HEK293 (cell line): Measurements from ENCODE around the gene KAT2B.

Experiments
- CTCF ChIA-PET: fragments of 350-600 bp; formaldehyde crosslinking; extraction: SDS; loops from one replicate; lab custom pipeline; 2021; ENCODE audit warnings: antibody characterized with exemption; lab: Yijun Ruan, JAX
- POLR2A ChIA-PET: fragments of 300-600 bp; formaldehyde crosslinking; extraction: SDS; loops from one replicate; lab custom pipeline; 2020; ENCODE audit warnings: antibody characterized with exemption, inconsistent platforms; lab: Yijun Ruan, JAX
- H3K27ac ChIP-seq: fragments of 200-500 bp; sonication (Bioruptor generic); 2 replicates; pipeline ENCODE4 v1.5.1; 2014; ENCODE audit warnings: low read depth, low read length, control low read depth, inconsistent platforms; ENCODE audit errors: extremely low read depth
- H3K36me3 ChIP-seq, 2 experiments: fragments of 200-500 bp in 1 of 2; sonication (Bioruptor generic) in 1 of 2; 1 replicate in 1 of 2; 2 replicates in 1 of 2; pipeline ENCODE4 v1.5.1; 2014 to 2017; ENCODE audit warnings: inconsistent platforms in 2 of 2, low read length in 2 of 2; ENCODE audit not compliant: control insufficient read depth in 2 of 2, insufficient read depth in 1 of 2
- H3K4me1 ChIP-seq: fragments of 200-500 bp; sonication (Bioruptor generic); 2 replicates; pipeline ENCODE4 v1.5.1; 2014; ENCODE audit warnings: mild to moderate bottlenecking, low read length, inconsistent platforms; ENCODE audit not compliant: control insufficient read depth, insufficient read depth
- H3K4me3 ChIP-seq: 2 replicates; pipeline ENCODE4 v1.5.1; 2011; ENCODE audit warnings: low read depth, mild to moderate bottlenecking, control low read depth, low read length, moderate library complexity
- H3K9me3 ChIP-seq: fragments of 200-500 bp; sonication (Bioruptor generic); 2 replicates; pipeline ENCODE4 v1.5.1; 2014; ENCODE audit warnings: low read depth, low read length, inconsistent platforms; ENCODE audit not compliant: control insufficient read depth, insufficient read depth
- GFI1B ChIP-seq: fragments of 450-650 bp; formaldehyde crosslinking; IDR thresholded peaks from 2 replicates; pipeline ENCODE4 v1.5.1; 2016; ENCODE audit warnings: missing biosample characterization, missing genetic modification characterization
- KLF16 ChIP-seq: fragments of 450-650 bp; formaldehyde crosslinking; IDR thresholded peaks from 2 replicates; pipeline ENCODE4 v1.5.1; 2017; ENCODE audit warnings: missing biosample characterization, missing genetic modification characterization
- KLF7 ChIP-seq: fragments of 450-650 bp; formaldehyde crosslinking; IDR thresholded peaks from 2 replicates; pipeline ENCODE4 v1.5.1; 2016; ENCODE audit warnings: missing biosample characterization, missing genetic modification characterization, borderline replicate concordance
- MZF1 ChIP-seq: fragments of 450-650 bp; formaldehyde crosslinking; IDR thresholded peaks from 2 replicates; pipeline ENCODE4 v1.5.1; 2017; ENCODE audit warnings: missing biosample characterization, missing genetic modification characterization, borderline replicate concordance
- YY1 ChIP-seq: fragments of 450-650 bp; formaldehyde crosslinking; IDR thresholded peaks from 2 replicates; pipeline ENCODE4 v1.5.1; 2018; ENCODE audit warnings: missing biosample characterization, missing genetic modification characterization
- ZFHX2 ChIP-seq: fragments of 450-650 bp; formaldehyde crosslinking; conservative IDR thresholded peaks from 2 replicates; pipeline ENCODE4 v1.5.1; 2016; ENCODE audit warnings: missing biosample characterization, missing genetic modification characterization
- ZFP37 ChIP-seq: fragments of 450-650 bp; formaldehyde crosslinking; IDR thresholded peaks from 2 replicates; pipeline ENCODE4 v1.5.1; 2016; ENCODE audit warnings: missing biosample characterization, missing genetic modification characterization
- ZFP41 ChIP-seq: fragments of 450-650 bp; formaldehyde crosslinking; IDR thresholded peaks from 2 replicates; pipeline ENCODE4 v1.5.1; 2016; ENCODE audit warnings: missing biosample characterization, missing genetic modification characterization, borderline replicate concordance
- ZNF121 ChIP-seq: fragments of 450-650 bp; formaldehyde crosslinking; IDR thresholded peaks from 2 replicates; pipeline ENCODE4 v1.5.1; 2016; ENCODE audit warnings: missing biosample characterization, missing genetic modification characterization
- ZNF133 ChIP-seq: fragments of 450-650 bp; formaldehyde crosslinking; IDR thresholded peaks from 2 replicates; pipeline ENCODE4 v1.5.1; 2016; ENCODE audit warnings: missing biosample characterization, missing genetic modification characterization
- ZNF24 ChIP-seq: fragments of 450-650 bp; formaldehyde crosslinking; IDR thresholded peaks from 2 replicates; pipeline ENCODE4 v1.5.1; 2016; ENCODE audit warnings: missing biosample characterization, missing genetic modification characterization
- ZNF292 ChIP-seq: fragments of 450-650 bp; formaldehyde crosslinking; IDR thresholded peaks from 2 replicates; pipeline ENCODE4 v1.5.1; 2016; ENCODE audit warnings: low read depth, missing biosample characterization, missing genetic modification characterization, borderline replicate concordance
- ZNF473 ChIP-seq: fragments of 450-650 bp; formaldehyde crosslinking; IDR thresholded peaks from 2 replicates; pipeline ENCODE4 v1.5.1; 2017; ENCODE audit warnings: missing biosample characterization, missing genetic modification characterization
- ZNF501 ChIP-seq: fragments of 450-650 bp; formaldehyde crosslinking; IDR thresholded peaks from 2 replicates; pipeline ENCODE4 v1.5.1; 2016; ENCODE audit warnings: missing biosample characterization, missing genetic modification characterization
- ZNF548 ChIP-seq: fragments of 450-650 bp; formaldehyde crosslinking; IDR thresholded peaks from 2 replicates; pipeline ENCODE4 v1.5.1; 2016; ENCODE audit warnings: missing biosample characterization, missing genetic modification characterization
- ZNF549 ChIP-seq: fragments of 450-650 bp; IDR thresholded peaks from 2 replicates; pipeline ENCODE4 v1.5.1; 2018; ENCODE audit warnings: missing biosample characterization, missing genetic modification characterization, mild to moderate bottlenecking, inconsistent platforms, moderate library complexity
- ZXDB ChIP-seq: fragments of 450-650 bp; formaldehyde crosslinking; IDR thresholded peaks from 2 replicates; pipeline ENCODE4 v1.5.1; 2016; ENCODE audit warnings: missing biosample characterization, missing genetic modification characterization
- TF ChIP-seq, protein P1 (sequence below): fragments of 450-650 bp; formaldehyde crosslinking; IDR thresholded peaks from 2 replicates; pipeline ENCODE4 v1.5.1; 2017; ENCODE audit warnings: missing biosample characterization, missing genetic modification characterization
- TF ChIP-seq, protein P2 (sequence below): fragments of 450-650 bp; formaldehyde crosslinking; IDR thresholded peaks from 2 replicates; pipeline ENCODE4 v1.5.1; 2016; ENCODE audit warnings: missing biosample characterization, missing genetic modification characterization
- TF ChIP-seq, protein P3 (sequence below): fragments of 450-650 bp; formaldehyde crosslinking; IDR thresholded peaks from 2 replicates; pipeline ENCODE4 v1.5.1; 2016; ENCODE audit warnings: missing biosample characterization, missing genetic modification characterization
- TF ChIP-seq, protein P4 (sequence below): fragments of 450-650 bp; formaldehyde crosslinking; IDR thresholded peaks from 2 replicates; pipeline ENCODE4 v1.5.1; 2016; ENCODE audit warnings: missing biosample characterization, missing genetic modification characterization, borderline replicate concordance
- TF ChIP-seq, protein P5 (sequence below): fragments of 450-650 bp; formaldehyde crosslinking; IDR thresholded peaks from 2 replicates; pipeline ENCODE4 v1.5.1; 2016; ENCODE audit warnings: missing biosample characterization, missing genetic modification characterization
- TF ChIP-seq, protein P6 (sequence below): fragments of 450-650 bp; formaldehyde crosslinking; conservative IDR thresholded peaks from 2 replicates; pipeline ENCODE4 v1.5.1; 2016; ENCODE audit warnings: low read depth, missing biosample characterization, missing genetic modification characterization

KAT2B gene

DNA sequence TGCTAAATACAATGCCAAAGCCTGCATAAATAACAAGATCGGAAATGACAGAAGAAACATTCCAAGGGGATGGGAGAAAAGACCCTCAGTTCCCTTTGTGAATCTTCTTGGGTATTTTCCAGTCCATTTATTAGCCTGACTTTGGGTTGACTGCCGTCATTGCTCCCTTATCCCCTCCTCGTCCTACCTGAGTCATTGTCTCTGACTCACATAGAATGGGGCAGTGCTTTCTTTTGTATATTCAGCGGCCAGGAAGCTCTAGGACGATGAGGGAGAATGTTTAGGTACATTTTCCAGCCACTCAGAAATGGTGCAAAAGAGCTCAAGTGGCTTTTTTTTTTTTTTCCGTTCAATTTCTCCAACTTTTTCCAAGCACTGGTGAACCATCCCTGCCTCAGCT, 71.6 kb downstream of the KAT2B start (continued):
- TF ChIP-seq ZXDB (tag by site-specific recombination) (no peak), ZNF548 (no peak), GFI1B (tag by site-specific recombination) (no peak), YY1 (tag by site-specific recombination) (no peak), KLF7 (no peak), ZNF24 (tag by site-specific recombination) (no peak), ZFHX2 (tag by site-specific recombination) (no peak)
- TF ChIP-seq, protein P1, sequence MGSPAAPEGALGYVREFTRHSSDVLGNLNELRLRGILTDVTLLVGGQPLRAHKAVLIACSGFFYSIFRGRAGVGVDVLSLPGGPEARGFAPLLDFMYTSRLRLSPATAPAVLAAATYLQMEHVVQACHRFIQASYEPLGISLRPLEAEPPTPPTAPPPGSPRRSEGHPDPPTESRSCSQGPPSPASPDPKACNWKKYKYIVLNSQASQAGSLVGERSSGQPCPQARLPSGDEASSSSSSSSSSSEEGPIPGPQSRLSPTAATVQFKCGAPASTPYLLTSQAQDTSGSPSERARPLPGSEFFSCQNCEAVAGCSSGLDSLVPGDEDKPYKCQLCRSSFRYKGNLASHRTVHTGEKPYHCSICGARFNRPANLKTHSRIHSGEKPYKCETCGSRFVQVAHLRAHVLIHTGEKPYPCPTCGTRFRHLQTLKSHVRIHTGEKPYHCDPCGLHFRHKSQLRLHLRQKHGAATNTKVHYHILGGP (tag by site-specific recombination) = no peak
- TF ChIP-seq, protein P2, sequence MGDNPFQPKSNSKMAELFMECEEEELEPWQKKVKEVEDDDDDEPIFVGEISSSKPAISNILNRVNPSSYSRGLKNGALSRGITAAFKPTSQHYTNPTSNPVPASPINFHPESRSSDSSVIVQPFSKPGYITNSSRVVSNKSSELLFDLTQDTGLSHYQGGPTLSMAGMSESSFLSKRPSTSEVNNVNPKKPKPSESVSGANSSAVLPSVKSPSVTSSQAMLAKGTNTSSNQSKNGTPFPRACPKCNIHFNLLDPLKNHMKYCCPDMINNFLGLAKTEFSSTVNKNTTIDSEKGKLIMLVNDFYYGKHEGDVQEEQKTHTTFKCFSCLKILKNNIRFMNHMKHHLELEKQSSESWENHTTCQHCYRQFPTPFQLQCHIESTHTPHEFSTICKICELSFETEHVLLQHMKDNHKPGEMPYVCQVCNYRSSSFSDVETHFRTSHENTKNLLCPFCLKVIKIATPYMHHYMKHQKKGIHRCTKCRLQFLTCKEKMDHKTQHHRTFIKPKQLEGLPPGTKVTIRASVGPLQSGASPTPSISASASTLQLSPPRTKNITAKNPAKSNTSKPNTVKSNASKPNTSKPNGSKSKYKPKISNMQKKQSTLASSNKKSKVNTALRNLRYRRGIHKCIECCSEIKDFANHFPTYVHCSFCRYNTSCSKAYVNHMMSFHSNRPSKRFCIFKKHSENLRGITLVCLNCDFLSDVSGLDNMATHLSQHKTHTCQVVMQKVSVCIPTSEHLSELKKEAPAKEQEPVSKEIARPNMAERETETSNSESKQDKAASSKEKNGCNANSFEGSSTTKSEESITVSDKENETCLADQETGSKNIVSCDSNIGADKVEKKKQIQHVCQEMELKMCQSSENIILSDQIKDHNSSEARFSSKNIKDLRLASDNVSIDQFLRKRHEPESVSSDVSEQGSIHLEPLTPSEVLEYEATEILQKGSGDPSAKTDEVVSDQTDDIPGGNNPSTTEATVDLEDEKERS (tag by site-specific recombination) = no peak
- TF ChIP-seq, protein P3, sequence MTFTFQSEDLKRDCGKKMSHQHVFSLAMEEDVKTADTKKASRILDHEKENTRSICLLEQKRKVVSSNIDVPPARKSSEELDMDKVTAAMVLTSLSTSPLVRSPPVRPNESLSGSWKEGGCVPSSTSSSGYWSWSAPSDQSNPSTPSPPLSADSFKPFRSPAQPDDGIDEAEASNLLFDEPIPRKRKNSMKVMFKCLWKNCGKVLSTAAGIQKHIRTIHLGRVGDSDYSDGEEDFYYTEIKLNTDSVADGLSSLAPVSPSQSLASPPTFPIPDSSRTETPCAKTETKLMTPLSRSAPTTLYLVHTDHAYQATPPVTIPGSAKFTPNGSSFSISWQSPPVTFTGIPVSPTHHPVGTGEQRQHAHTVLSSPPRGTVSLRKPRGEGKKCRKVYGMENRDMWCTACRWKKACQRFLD (tag by site-specific recombination) = no peak

DNA sequence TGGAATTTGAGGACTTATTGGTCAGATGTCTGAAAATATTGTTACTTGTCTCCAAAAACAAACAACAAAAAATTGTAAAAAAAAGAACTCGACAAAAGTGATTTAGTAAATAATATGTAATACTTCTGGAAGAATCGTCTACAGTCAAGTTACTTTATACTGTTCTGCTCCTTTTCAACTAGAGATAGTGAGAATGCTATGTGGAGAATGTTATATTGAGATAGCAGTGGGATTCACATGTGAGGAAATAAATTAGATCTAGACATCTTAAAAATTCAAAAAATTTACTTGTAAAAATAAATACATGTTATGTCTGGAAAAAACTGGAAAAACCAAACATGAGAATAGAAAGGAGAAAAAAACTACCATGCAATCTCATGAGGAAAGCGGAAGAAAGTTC, 80.8 kb downstream of the KAT2B start:
- Histone ChIP-seq H3K36me3 (peaks cover 0 to 46% of the 10 kb centered on the region in 2 experiments; a peak in 2 of 3 replicates), H3K4me3 (no peak overlapping the region), H3K9me3 (no peaks in the 10 kb centered on the region), H3K27ac (no peak overlapping the region), H3K4me1 (no peaks in the 10 kb centered on the region)
- CTCF ChIA-PET = interaction anchor here (0.7 kb wide), 2 partner anchors 39 to 255 kb away, joined by 3 to 4 read pairs; no protein-coding TSS in a partner anchor
- POLR2A ChIA-PET = no interaction called here
- no peak for TF ChIP-seq ZNF133 (tag by site-specific recombination)
- TF ChIP-seq ZNF121 (tag by site-specific recombination) = no peak
- no peak for TF ChIP-seq ZFP41
- no peak for TF ChIP-seq ZNF549 (tag by site-specific recombination)
- TF ChIP-seq, protein P4, sequence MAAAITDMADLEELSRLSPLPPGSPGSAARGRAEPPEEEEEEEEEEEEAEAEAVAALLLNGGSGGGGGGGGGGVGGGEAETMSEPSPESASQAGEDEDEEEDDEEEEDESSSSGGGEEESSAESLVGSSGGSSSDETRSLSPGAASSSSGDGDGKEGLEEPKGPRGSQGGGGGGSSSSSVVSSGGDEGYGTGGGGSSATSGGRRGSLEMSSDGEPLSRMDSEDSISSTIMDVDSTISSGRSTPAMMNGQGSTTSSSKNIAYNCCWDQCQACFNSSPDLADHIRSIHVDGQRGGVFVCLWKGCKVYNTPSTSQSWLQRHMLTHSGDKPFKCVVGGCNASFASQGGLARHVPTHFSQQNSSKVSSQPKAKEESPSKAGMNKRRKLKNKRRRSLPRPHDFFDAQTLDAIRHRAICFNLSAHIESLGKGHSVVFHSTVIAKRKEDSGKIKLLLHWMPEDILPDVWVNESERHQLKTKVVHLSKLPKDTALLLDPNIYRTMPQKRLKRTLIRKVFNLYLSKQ = no peak
- no peak for TF ChIP-seq ZNF501 (tag by site-specific recombination)
- TF ChIP-seq ZFP37 (tag by site-specific recombination) = no peak
- no peak for TF ChIP-seq ZNF292 (tag by site-specific recombination)
- TF ChIP-seq, protein P5, sequence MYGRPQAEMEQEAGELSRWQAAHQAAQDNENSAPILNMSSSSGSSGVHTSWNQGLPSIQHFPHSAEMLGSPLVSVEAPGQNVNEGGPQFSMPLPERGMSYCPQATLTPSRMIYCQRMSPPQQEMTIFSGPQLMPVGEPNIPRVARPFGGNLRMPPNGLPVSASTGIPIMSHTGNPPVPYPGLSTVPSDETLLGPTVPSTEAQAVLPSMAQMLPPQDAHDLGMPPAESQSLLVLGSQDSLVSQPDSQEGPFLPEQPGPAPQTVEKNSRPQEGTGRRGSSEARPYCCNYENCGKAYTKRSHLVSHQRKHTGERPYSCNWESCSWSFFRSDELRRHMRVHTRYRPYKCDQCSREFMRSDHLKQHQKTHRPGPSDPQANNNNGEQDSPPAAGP (tag by site-specific recombination) = no peak
- TF ChIP-seq, protein P2 (tag by site-specific recombination) = no peak
- no peak for TF ChIP-seq KLF16
- TF ChIP-seq MZF1 (tag by site-specific recombination) = no peak
- no peak for TF ChIP-seq ZNF473
- TF ChIP-seq, protein P6, sequence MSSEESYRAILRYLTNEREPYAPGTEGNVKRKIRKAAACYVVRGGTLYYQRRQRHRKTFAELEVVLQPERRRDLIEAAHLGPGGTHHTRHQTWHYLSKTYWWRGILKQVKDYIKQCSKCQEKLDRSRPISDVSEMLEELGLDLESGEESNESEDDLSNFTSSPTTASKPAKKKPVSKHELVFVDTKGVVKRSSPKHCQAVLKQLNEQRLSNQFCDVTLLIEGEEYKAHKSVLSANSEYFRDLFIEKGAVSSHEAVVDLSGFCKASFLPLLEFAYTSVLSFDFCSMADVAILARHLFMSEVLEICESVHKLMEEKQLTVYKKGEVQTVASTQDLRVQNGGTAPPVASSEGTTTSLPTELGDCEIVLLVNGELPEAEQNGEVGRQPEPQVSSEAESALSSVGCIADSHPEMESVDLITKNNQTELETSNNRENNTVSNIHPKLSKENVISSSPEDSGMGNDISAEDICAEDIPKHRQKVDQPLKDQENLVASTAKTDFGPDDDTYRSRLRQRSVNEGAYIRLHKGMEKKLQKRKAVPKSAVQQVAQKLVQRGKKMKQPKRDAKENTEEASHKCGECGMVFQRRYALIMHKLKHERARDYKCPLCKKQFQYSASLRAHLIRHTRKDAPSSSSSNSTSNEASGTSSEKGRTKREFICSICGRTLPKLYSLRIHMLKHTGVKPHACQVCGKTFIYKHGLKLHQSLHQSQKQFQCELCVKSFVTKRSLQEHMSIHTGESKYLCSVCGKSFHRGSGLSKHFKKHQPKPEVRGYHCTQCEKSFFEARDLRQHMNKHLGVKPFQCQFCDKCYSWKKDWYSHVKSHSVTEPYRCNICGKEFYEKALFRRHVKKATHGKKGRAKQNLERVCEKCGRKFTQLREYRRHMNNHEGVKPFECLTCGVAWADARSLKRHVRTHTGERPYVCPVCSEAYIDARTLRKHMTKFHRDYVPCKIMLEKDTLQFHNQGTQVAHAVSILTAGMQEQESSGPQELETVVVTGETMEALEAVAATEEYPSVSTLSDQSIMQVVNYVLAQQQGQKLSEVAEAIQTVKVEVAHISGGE (tag by site-specific recombination) = no peak
